T-helper 2 cell (primary cell): Measurements from ENCODE around the gene POMC.
"Not testable (repeated sequence)": the region's sequence is repeated elsewhere in the genome, so short reads cannot be mapped to it uniquely, and the experiment has no call there.

Experiments
- DNase-seq, 5 experiments: peaks; one replicate each; pipeline versions ENCODE4 v3.0.0 to v3.0.0-alpha.2; 2012 to 2022

The POMC gene

DNA sequence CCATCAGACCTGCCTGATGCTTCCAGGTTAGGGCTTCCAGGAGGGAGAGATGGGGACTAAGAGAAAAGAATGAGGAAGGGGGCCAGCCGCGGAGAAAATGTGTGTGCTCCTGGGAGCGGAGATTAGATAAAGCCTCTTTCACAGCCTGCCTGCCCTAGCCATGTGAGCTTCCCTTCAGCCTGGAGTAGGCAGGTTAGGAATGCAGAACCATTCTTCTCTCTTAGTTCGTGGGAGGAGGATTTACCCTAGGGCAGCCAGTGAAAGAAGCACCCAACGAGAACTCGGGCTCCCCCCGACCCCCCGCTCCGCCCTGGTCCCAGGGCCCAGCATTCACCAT, 36.1 kb downstream of the POMC start:
- DNase-seq, result no peak

GRCh38 chr2:25131567-25132298, 36.6 kb downstream of the POMC start:
- DNase-seq, result no peak

DNA sequence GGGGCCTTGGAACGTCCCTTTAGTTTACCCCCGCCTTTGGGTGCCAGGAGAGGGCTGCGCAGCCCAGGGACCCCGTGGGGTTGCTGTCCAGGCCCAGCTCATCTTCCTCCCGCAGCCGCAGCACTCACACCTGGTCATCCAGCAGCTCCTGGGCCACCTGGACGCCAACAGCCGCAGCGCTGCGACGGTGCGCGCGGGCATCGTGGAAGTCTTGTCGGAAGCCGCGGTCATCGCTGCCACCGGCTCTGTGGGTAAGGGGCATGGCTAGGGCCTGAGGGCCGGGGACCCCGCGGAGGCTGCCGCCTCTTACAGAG, 37.2 kb downstream of the POMC start:
- no peak for DNase-seq

GRCh38 chr2:25129901-25130520, 38.4 kb downstream of the POMC start:
- no peak for DNase-seq

- DNase-seq, result no peak
Measured at GRCh38 chr2:25127646-25128045, 40.7 kb downstream of the POMC start.

DNA sequence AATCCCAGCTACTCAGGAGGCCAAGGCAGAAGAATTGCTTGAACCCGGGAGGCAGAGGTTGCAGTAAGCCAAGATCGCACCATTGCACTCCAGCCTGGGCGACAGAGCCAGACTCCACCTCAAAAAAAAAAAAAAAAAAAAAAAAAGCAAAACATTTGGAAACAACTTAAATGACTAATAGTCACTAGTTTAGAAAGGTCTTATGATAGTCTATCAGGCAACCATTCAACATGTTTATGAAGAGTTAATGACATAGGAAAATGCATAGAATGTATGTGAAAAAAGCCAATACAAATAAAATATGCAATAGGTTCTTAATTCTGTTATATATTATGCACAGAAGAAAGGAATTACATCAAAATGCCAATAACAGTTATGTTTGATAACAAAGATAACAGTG, 41.3 kb downstream of the POMC start:
- not testable (repeated sequence) for DNase-seq

- DNase-seq, result no peak
Measured at GRCh38 chr2:25125976-25126375, 42.4 kb downstream of the POMC start.

- DNase-seq, result no peak
Measured at GRCh38 chr2:25125189-25125588, 43.2 kb downstream of the POMC start.

GRCh38 chr2:25123682-25124081, 44.7 kb downstream of the POMC start:
- DNase-seq, result no peak

DNA sequence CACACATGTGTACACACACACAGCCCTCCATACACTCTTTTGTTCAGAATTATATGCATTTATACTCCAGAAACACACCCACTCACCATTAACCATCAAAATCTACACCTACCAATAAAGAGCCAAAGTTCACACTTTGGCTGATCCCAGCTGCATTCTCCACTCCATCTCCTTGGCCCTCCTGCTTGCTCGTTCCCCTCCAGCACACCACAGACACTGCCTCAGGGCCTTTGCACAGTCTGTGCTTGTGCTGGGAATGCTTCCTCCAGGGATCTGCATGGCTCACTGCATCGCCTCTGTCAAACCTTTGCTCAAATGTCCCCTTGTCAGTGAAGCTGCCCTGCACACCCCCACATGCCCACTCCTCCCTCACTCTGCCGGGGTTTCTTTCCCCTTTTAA, 46.0 kb downstream of the POMC start:
- no peak for DNase-seq

DNA sequence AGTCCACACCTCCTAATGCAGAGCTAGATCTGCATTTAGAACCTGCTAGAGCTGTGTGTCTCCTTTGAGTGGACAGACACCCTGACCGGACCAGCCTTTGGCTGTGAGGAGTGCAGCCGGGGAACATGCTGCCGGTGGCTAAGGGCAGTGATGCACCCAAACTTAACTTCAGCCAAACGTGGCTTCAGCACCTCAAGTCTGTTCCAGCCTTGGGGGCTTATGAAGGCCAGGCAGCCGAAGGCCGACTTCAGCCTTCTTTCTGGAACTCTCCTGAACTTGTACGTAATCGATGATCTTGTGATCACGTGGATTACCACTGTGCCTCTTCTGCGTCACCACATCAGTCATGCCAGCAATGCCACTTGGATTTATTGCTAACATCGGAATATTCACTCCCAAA, 49.1 kb downstream of the POMC start:
- no peak for DNase-seq

- DNase-seq, result no peak
Measured at GRCh38 chr2:25116956-25117355, 51.4 kb downstream of the POMC start.

DNA sequence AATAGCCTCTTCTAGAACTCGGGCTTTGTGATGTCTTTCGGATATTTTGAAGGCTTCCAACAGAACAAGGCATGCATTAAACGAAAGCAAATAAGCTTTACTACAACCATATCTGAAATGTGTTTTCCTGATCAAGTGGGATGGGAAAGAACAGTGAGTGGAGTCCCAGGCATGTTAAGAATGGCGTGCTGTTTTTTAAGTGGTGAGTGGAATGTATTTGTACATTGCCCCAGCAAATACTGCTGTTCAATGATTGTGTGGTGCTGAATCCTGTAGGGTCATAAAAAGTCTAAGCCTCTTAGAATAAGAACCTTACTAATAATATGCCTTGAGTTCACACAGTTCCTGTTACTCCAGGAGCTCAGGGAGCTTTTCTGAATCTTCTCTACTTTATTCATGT, 52.5 kb downstream of the POMC start:
- no peak for DNase-seq

GRCh38 chr2:25115249-25115883, 53.0 kb downstream of the POMC start:
- no peak for DNase-seq

- DNase-seq, result no peak
Measured at GRCh38 chr2:25112113-25112512, 56.3 kb downstream of the POMC start.
